ENCODE measurements around the gene CA4. TPM values are rescaled to one million over a fixed set of nuclear protein-coding genes. Genes with fewer than 3 reads are reported as not detected.
"Not testable (repeated sequence)": the region's sequence is repeated elsewhere in the genome, so short reads cannot be mapped to it uniquely, and the experiment has no call there.

The CA4 gene
- total and polyA plus RNA-seq, 4 donors, result 0.31 to 10.5 (median 4.1) TPM

- H3K9me3 ChIP-seq (ENCODE audit: control insufficient read depth, low read length), result no peaks in the 10 kb centered on the region
- no peak overlapping the region for H3K4me3 ChIP-seq (ENCODE audit: low read length in 2 of 2)
- no peak overlapping the region for H3K27ac ChIP-seq (ENCODE audit: low read depth in 1 of 2, low read length in 2 of 2)
- no peaks in the 10 kb centered on the region for H3K27me3 ChIP-seq (ENCODE audit: control insufficient read depth in 1 of 2, insufficient read depth in 2 of 2, low read length in 1 of 2)
- ATAC-seq (ENCODE audit: low FRiP score) (no peak), DNase-seq (no peak)
- H3K36me3 ChIP-seq (ENCODE audit: control insufficient read depth in 1 of 2, insufficient read depth in 2 of 2, low read length in 1 of 2), result peaks cover 3 to 6% of the 10 kb centered on the region in 2 donors
- H3K4me1 ChIP-seq (ENCODE audit: control insufficient read depth in 1 of 2, insufficient read depth in 2 of 2, low read length in 2 of 2), result no peaks in the 10 kb centered on the region
- WGBS, 2 donors, result 64 to 70% methylated on average over 3 of the region's 3 CpGs
- intact Hi-C loops (cut with DNase I), result no loop called here
Observed at GRCh38 chr17:60174035-60174434, 24.3 kb downstream of the CA4 start.

- DNase-seq; H3K9me3 ChIP-seq (ENCODE audit: control insufficient read depth, low read length); H3K4me3 ChIP-seq (ENCODE audit: low read length in 2 of 2); H3K4me1 ChIP-seq (ENCODE audit: control insufficient read depth in 1 of 2, insufficient read depth in 2 of 2, low read length in 2 of 2); H3K36me3 ChIP-seq (ENCODE audit: control insufficient read depth in 1 of 2, insufficient read depth in 2 of 2, low read length in 1 of 2); ATAC-seq (ENCODE audit: low FRiP score); H3K27me3 ChIP-seq (ENCODE audit: control insufficient read depth in 1 of 2, insufficient read depth in 2 of 2, low read length in 1 of 2); H3K27ac ChIP-seq (ENCODE audit: low read depth in 1 of 2, low read length in 2 of 2); intact Hi-C loops (cut with DNase I): not testable (repeated sequence)
- 97 to 99% methylated on average over 6 of the region's 6 CpGs for WGBS, 2 donors
Observed at GRCh38 chr17:60174767-60175166, 25.0 kb downstream of the CA4 start.

DNA sequence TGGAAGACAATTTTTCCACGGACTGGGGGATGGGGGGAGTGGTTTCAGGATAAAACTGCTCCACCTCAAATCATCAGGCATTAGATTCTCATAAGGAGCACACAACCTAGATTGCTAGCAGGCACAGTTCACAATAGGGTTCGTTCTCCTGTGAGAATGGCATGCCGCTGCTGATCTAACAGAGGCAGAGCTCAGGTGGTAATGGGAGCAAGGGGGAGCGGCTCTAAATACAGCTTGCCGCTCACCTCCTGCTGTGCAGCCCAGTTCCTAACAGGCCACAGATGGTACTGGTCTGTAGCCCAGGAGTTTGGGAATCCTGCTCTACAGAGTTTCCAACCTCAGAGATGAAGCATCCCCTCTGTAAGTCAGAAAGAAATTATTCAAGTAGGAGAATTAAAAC lies 27.0 kb downstream of the CA4 start:
- H3K9me3 ChIP-seq (ENCODE audit: control insufficient read depth, low read length); intact Hi-C loops (cut with DNase I); ATAC-seq (ENCODE audit: low FRiP score); H3K27me3 ChIP-seq (ENCODE audit: control insufficient read depth in 1 of 2, insufficient read depth in 2 of 2, low read length in 1 of 2); H3K4me3 ChIP-seq (ENCODE audit: low read length in 2 of 2); H3K4me1 ChIP-seq (ENCODE audit: control insufficient read depth in 1 of 2, insufficient read depth in 2 of 2, low read length in 2 of 2); DNase-seq; H3K27ac ChIP-seq (ENCODE audit: low read depth in 1 of 2, low read length in 2 of 2): not testable (repeated sequence)
- peaks cover 6 to 10% of the 10 kb centered on the region in 2 donors for H3K36me3 ChIP-seq (ENCODE audit: control insufficient read depth in 1 of 2, insufficient read depth in 2 of 2, low read length in 1 of 2)
- 87 to 89% methylated on average over 5 of the region's 5 CpGs for WGBS, 2 donors

DNA sequence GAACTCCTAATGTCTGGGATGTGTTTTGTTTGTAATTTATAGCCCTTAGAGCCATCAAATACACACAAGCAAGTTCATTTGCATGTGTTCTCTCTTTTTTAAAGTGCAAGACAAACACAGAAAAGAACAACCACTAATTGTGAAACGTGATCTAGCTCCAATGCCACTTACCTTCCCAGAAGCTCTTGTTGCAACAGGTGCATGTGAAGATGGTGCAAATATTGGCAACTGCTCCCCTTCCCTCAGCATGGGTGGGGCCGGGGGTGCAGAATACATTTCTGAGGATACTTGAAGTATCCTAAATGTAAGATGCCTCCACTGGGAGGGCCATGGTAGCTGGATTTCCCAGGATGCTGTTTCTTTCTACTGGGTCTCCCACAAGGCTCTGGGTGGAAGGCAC lies 28.4 kb downstream of the CA4 start:
- H3K9me3 ChIP-seq (ENCODE audit: control insufficient read depth, low read length); H3K27me3 ChIP-seq (ENCODE audit: control insufficient read depth in 1 of 2, insufficient read depth in 2 of 2, low read length in 1 of 2); H3K4me3 ChIP-seq (ENCODE audit: low read length in 2 of 2); ATAC-seq (ENCODE audit: low FRiP score); H3K4me1 ChIP-seq (ENCODE audit: control insufficient read depth in 1 of 2, insufficient read depth in 2 of 2, low read length in 2 of 2); H3K27ac ChIP-seq (ENCODE audit: low read depth in 1 of 2, low read length in 2 of 2); intact Hi-C loops (cut with DNase I); DNase-seq: not testable (repeated sequence)
- peaks cover 6 to 10% of the 10 kb centered on the region in 2 donors for H3K36me3 ChIP-seq (ENCODE audit: control insufficient read depth in 1 of 2, insufficient read depth in 2 of 2, low read length in 1 of 2)
- 92 to 94% methylated on average over 2 of the region's 2 CpGs for WGBS, 2 donors

DNA sequence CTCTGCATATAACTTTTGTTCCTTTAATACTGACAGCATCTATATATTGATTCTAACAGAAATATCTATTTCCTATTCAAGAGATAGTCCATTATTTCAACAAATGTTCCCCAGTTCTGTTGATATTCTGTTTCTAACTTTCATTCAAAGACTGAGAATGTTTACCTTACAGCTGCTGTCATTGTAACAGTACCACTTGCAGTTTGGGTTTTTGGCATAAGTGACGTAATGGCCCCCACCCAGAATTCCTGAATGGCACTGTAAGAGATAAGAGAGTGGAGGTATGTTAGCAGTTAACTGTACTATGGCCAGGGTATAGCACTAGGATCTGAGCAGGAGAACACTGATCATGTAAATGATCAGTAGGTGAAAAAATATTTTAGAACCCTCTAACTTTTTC lies 30.6 kb downstream of the CA4 start:
- not testable (repeated sequence) for ATAC-seq (ENCODE audit: low FRiP score)

DNA sequence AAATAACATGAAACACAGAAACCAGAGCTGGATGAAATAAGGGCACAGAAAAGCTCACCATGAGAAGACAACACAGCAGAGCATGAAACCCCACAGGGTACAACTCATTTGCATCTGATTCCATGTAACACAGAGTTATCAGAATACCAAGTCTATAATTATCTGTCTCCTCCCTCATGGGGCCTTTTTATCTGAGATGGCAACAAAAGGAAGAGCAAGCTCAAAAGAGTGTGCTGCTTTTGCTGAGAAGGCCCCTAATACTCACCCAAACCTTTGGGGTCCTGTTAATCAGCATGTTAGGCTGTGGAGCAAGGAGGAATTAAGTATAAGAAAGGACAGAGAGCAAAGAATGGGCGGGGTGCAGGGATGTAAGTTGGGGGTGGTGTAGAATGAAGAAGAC lies 36.6 kb downstream of the CA4 start:
- H3K9me3 ChIP-seq (ENCODE audit: control insufficient read depth, low read length); DNase-seq; H3K4me3 ChIP-seq (ENCODE audit: low read length in 2 of 2); H3K36me3 ChIP-seq (ENCODE audit: control insufficient read depth in 1 of 2, insufficient read depth in 2 of 2, low read length in 1 of 2); ATAC-seq (ENCODE audit: low FRiP score); H3K27ac ChIP-seq (ENCODE audit: low read depth in 1 of 2, low read length in 2 of 2); H3K4me1 ChIP-seq (ENCODE audit: control insufficient read depth in 1 of 2, insufficient read depth in 2 of 2, low read length in 2 of 2); H3K27me3 ChIP-seq (ENCODE audit: control insufficient read depth in 1 of 2, insufficient read depth in 2 of 2, low read length in 1 of 2); intact Hi-C loops (cut with DNase I): not testable (repeated sequence)
- 88 to 100% methylated on average over 1 of the region's 1 CpG for WGBS, 2 donors

More for the DNA sequence above, 30.6 kb downstream of the CA4 start:
- H3K27me3 ChIP-seq (ENCODE audit: control insufficient read depth in 1 of 2, insufficient read depth in 2 of 2, low read length in 1 of 2); intact Hi-C loops (cut with DNase I); H3K27ac ChIP-seq (ENCODE audit: low read depth in 1 of 2, low read length in 2 of 2); H3K4me3 ChIP-seq (ENCODE audit: low read length in 2 of 2); DNase-seq; H3K4me1 ChIP-seq (ENCODE audit: control insufficient read depth in 1 of 2, insufficient read depth in 2 of 2, low read length in 2 of 2); H3K9me3 ChIP-seq (ENCODE audit: control insufficient read depth, low read length): not testable (repeated sequence)
- 42 to 43% methylated on average over 1 of the region's 1 CpG for WGBS, 2 donors
- H3K36me3 ChIP-seq (ENCODE audit: control insufficient read depth in 1 of 2, insufficient read depth in 2 of 2, low read length in 1 of 2), result peaks cover 8 to 13% of the 10 kb centered on the region in 2 donors

DNA sequence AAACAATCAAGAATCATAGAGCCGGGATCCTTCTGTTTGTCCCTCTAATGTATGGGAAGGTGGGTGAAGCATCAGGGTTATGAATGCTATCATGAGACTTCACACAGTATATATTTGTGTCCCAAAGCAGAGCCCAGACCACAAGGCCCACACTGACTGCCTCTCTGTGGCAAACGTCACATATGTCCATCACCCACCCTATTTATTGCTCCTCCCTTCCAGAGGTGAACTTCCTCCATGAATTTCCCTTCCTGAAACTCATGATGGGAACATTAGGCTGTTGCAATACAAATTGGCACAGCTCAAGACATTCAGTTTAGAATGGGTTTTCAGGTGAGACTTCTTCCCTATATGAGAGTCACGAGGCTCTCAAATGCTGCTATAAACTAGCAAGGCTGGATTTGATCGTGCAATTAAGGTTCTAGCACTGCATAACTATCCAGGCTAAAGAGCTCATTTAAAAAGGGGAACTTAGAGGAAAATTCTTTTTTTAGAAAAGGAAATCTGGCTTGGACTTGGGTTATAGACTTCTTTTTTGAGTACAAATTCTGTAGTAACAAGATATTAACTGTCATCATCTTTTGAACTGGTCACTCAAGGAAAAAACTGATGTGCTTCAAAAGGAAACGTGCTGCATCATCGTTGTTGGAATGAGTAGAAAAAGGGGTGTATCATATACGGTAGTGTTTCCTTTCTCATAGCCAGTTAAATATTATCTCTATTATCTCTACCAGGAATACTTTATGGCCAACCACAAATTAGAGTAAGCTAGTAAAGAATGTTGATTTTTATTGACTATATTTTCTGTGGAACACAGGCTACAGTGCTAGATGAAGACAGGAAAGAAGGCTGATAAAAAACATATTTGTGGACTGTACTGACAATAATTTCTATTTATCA lies 37.3 kb downstream of the CA4 start:
- WGBS, 2 donors, result 79 to 83% methylated on average over 7 of the region's 7 CpGs
- H3K27ac ChIP-seq (ENCODE audit: low read depth in 1 of 2, low read length in 2 of 2); intact Hi-C loops (cut with DNase I): not testable (repeated sequence)

GRCh38 chr17:60188759-60189158 lies 39.0 kb downstream of the CA4 start:
- no peak overlapping the region for H3K27ac ChIP-seq (ENCODE audit: low read depth in 1 of 2, low read length in 2 of 2)
- intact Hi-C loops (cut with DNase I), result no loop called here
- 81 to 94% methylated on average over 4 of the region's 4 CpGs for WGBS, 2 donors
- no peaks in the 10 kb centered on the region for H3K4me1 ChIP-seq (ENCODE audit: control insufficient read depth in 1 of 2, insufficient read depth in 2 of 2, low read length in 2 of 2)
- ATAC-seq (ENCODE audit: low FRiP score) (no peak), DNase-seq (no peak)
- peaks cover 5% of the 10 kb centered on the region in 2 donors for H3K36me3 ChIP-seq (ENCODE audit: control insufficient read depth in 1 of 2, insufficient read depth in 2 of 2, low read length in 1 of 2)
- no peak overlapping the region for H3K4me3 ChIP-seq (ENCODE audit: low read length in 2 of 2)
- no peaks in the 10 kb centered on the region for H3K27me3 ChIP-seq (ENCODE audit: control insufficient read depth in 1 of 2, insufficient read depth in 2 of 2, low read length in 1 of 2)
- no peaks in the 10 kb centered on the region for H3K9me3 ChIP-seq (ENCODE audit: control insufficient read depth, low read length)

More for the DNA sequence above, 37.3 kb downstream of the CA4 start:
- H3K9me3 ChIP-seq (ENCODE audit: control insufficient read depth, low read length); H3K4me3 ChIP-seq (ENCODE audit: low read length in 2 of 2); H3K4me1 ChIP-seq (ENCODE audit: control insufficient read depth in 1 of 2, insufficient read depth in 2 of 2, low read length in 2 of 2); H3K36me3 ChIP-seq (ENCODE audit: control insufficient read depth in 1 of 2, insufficient read depth in 2 of 2, low read length in 1 of 2); ATAC-seq (ENCODE audit: low FRiP score); DNase-seq; H3K27me3 ChIP-seq (ENCODE audit: control insufficient read depth in 1 of 2, insufficient read depth in 2 of 2, low read length in 1 of 2): not testable (repeated sequence)

GRCh38 chr17:60190032-60190431 lies 40.3 kb downstream of the CA4 start:
- H3K4me3 ChIP-seq (ENCODE audit: low read length in 2 of 2); H3K27ac ChIP-seq (ENCODE audit: low read depth in 1 of 2, low read length in 2 of 2); DNase-seq; H3K36me3 ChIP-seq (ENCODE audit: control insufficient read depth in 1 of 2, insufficient read depth in 2 of 2, low read length in 1 of 2); H3K9me3 ChIP-seq (ENCODE audit: control insufficient read depth, low read length); intact Hi-C loops (cut with DNase I); H3K27me3 ChIP-seq (ENCODE audit: control insufficient read depth in 1 of 2, insufficient read depth in 2 of 2, low read length in 1 of 2); H3K4me1 ChIP-seq (ENCODE audit: control insufficient read depth in 1 of 2, insufficient read depth in 2 of 2, low read length in 2 of 2); ATAC-seq (ENCODE audit: low FRiP score): not testable (repeated sequence)
- WGBS, 2 donors, result 95 to 96% methylated on average over 4 of the region's 4 CpGs

All from aorta (tissue), 5 donors.